Hematopoietic multipotent progenitor cell treated with erythropoietin and hydrocortisone succinate and interleukin-3 and kit ligand, for 17 days (in vitro differentiated cells): Measurements from ENCODE around the gene KCNH6.

ENCODE experiments used
- DNase-seq: peaks from one replicate; pipeline ENCODE4 v3.0.0-alpha.2; 2015; ENCODE audit warnings: low spot score

The KCNH6 gene

GRCh38 chr17:63523253-63523855, at the start of gene KCNH6:
KCNH6 (plus strand) TSS chr17:63523358; CDS start chr17:63523414, 56 bp downstream.
- no peak for DNase-seq

GRCh38 chr17:63474174-63474573, 49.0 kb upstream of the KCNH6 start:
- no peak for DNase-seq

GRCh38 chr17:63474586-63475460, 48.3 kb upstream of the KCNH6 start:
- no peak for DNase-seq

- DNase-seq, result no peak
Measured at GRCh38 chr17:63475491-63476412, 47.4 kb upstream of the KCNH6 start.

- no peak for DNase-seq
Measured at GRCh38 chr17:63476459-63476853, 46.7 kb upstream of the KCNH6 start.

GRCh38 chr17:63476854-63477479, 46.2 kb upstream of the KCNH6 start, which contains the start of gene ACE:
ACE (plus strand) TSS chr17:63477061; CDS start chr17:63477095, 34 bp downstream.
- no peak for DNase-seq

GRCh38 chr17:63477480-63478440, 45.4 kb upstream of the KCNH6 start:
- no peak for DNase-seq

- peak; percentile 59 for DNase-seq
Measured at GRCh38 chr17:63478814-63479494, 44.2 kb upstream of the KCNH6 start.

- DNase-seq, result no peak
Measured at GRCh38 chr17:63479495-63480184, 43.5 kb upstream of the KCNH6 start.

GRCh38 chr17:63480192-63480784, 42.9 kb upstream of the KCNH6 start:
- DNase-seq, result no peak

GRCh38 chr17:63480826-63481487, 42.2 kb upstream of the KCNH6 start:
- no peak for DNase-seq

- no peak for DNase-seq
Measured at GRCh38 chr17:63481488-63481870, 41.7 kb upstream of the KCNH6 start.

GRCh38 chr17:63482509-63482908, 40.6 kb upstream of the KCNH6 start:
- DNase-seq, result no peak

GRCh38 chr17:63483038-63483437, 40.1 kb upstream of the KCNH6 start:
- no peak for DNase-seq

GRCh38 chr17:63483655-63484575, 39.2 kb upstream of the KCNH6 start:
- no peak for DNase-seq

GRCh38 chr17:63486317-63487013, 36.7 kb upstream of the KCNH6 start:
- no peak for DNase-seq

- no peak for DNase-seq
Measured at GRCh38 chr17:63487014-63487339, 36.2 kb upstream of the KCNH6 start.
